Measurements from ENCODE around the gene UGT3A1. TPM values are rescaled to one million over a fixed set of nuclear protein-coding genes. Genes with fewer than 3 reads are reported as not detected.

The UGT3A1 gene
- total and polyA plus RNA-seq, 11 donors: not detected

DNA sequence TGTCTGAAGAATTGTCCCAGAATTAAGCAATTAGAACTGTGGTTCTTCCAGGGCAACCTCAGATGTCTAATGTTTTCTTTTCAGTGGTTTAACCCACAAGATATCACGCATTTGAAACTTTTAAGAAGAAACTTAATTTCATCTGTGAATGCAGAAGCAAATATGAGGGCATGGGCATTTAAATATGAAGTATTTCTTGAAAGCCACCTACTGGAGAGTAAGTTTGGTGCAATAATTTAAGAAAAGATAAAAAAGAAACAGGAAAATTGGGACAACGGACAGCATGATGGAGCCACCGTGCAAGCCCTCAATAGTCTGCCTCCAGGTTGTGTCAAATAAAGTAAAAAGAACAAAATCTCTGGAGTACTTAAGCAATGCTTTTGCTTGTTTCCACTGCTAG, 51.6 kb downstream of the UGT3A1 start:
- WGBS, 4 donors: 69 to 79% (median 71%) methylated on average over 3 of the region's 3 CpGs
- Histone ChIP-seq H3K4me3 (no peak overlapping the region), H3K36me3 (no peaks in the 10 kb centered on the region), H3K4me1 (no peaks in the 10 kb centered on the region), H3K27ac (no peak overlapping the region), H3K27me3 (peaks cover 0 to 12% (median 0%) of the 10 kb centered on the region in 9 donors), H3K9me3 (no peaks in the 10 kb centered on the region)
- ATAC-seq (no peak), DNase-seq (no peak)
- intact Hi-C loops (cut with DNase I): no loop called here
- TF ChIP-seq POLR2A (IDR thresholded peaks at IDR 0.05): no peak
- TF ChIP-seq, protein P1, sequence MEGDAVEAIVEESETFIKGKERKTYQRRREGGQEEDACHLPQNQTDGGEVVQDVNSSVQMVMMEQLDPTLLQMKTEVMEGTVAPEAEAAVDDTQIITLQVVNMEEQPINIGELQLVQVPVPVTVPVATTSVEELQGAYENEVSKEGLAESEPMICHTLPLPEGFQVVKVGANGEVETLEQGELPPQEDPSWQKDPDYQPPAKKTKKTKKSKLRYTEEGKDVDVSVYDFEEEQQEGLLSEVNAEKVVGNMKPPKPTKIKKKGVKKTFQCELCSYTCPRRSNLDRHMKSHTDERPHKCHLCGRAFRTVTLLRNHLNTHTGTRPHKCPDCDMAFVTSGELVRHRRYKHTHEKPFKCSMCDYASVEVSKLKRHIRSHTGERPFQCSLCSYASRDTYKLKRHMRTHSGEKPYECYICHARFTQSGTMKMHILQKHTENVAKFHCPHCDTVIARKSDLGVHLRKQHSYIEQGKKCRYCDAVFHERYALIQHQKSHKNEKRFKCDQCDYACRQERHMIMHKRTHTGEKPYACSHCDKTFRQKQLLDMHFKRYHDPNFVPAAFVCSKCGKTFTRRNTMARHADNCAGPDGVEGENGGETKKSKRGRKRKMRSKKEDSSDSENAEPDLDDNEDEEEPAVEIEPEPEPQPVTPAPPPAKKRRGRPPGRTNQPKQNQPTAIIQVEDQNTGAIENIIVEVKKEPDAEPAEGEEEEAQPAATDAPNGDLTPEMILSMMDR (IDR thresholded peaks at IDR 0.05): no peak

DNA sequence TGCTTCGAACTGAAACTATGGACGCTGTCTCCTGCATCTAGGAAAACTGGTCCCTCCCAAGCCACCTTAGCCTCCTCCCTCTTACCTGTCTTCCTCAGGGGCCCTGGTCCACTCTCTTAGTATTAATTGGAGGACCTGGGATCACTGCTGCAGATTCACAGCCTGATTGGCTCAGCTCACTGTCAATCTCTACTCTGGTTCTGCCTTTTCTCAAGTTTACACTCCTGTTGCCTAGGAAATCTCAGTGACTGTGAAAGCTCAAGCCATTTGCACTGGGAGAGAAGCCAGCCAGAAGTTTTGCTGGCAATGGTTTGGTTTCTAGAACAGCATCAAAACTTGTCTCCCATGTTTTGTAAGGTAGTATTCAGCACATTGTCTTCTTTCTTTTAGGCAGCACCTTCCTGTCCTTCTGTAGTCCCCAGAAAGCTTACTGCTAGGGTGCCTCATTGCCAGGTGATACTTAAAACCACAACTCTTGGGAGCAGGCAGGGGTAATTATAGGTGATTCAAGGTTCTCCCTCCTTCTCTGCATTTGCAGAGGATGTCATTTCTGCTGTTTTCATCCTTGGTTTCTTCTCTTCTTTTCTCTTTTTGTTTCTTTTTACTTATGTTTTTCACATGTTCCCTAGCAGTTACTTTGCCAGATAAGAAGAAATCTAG, 52.5 kb downstream of the UGT3A1 start, which contains the start of gene CAPSL:
Gene CAPSL (minus strand): TSS at position 55 of the 660 bp plus-strand sequence. CDS start 17,502 bp downstream, outside the sequence.
- 37 to 45% (median 42%) methylated on average over 2 of the region's 2 CpGs for WGBS, 4 donors
- ATAC-seq: no peak
- H3K36me3 ChIP-seq: no peaks in the 10 kb centered on the region

DNA sequence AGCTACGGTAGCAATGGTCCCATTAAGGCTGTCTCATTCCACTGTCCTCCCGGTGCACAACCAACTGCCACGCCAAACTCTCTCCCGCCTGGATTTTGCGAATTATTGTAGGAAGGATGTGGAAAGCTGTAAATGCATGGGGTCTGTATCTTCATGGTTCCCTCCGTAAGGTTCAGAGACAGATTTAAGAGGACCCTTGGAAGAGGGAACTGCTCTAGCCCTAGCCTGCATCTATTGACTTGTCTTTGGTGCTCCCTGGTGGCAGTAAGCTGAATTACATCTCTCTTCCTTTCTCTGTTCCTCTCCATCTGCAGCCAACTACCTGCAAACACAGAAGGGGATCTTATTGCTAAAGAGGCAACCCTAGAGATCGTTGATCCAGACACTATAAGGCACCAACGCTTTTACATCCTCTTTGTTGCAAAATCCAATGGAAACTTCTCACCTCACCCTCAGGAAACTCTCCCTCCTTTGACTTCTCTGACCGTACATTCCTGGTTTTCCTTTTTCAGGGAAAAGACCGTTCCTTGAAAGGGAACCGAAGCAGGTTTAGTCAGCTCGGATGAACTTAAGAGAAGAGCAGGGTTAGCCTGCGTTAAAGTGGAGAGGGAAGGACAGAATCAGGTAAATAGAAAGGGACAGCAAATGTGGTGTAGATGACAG, 64.7 kb downstream of the UGT3A1 start:
- DNase-seq: peak in 1 of 5 donors; percentile 10
- WGBS, 4 donors: 34 to 41% (median 37%) methylated on average over 12 to 13 of the region's 13 CpGs
- H3K27me3 ChIP-seq: peaks cover 0 to 58% (median 15%) of the 10 kb centered on the region in 9 donors
- no peak overlapping the region for H3K27ac ChIP-seq
- ATAC-seq: peak in 3 of 4 donors; percentile 71 to 77 (median 74)
- peak overlapping the region in 1 of 12 donors; percentile 5 for H3K4me3 ChIP-seq
- peaks cover 0 to 13% (median 0%) of the 10 kb centered on the region in 12 donors for H3K4me1 ChIP-seq
- no peaks in the 10 kb centered on the region for H3K9me3 ChIP-seq
- no peak for TF ChIP-seq POLR2A (IDR thresholded peaks at IDR 0.05)
- TF ChIP-seq, protein P1 (IDR thresholded peaks at IDR 0.05): peak; percentile 71 to 92 (median 81)
- H3K36me3 ChIP-seq: no peaks in the 10 kb centered on the region
- intact Hi-C loops (cut with DNase I): loop anchor here (1.0 to 10.0 kb wide), 16 partner anchors 149 to 1442 kb away; partner anchors contain the start of gene SPEF2 (in 9 of the 10)

More for the DNA sequence above, 52.5 kb downstream of the UGT3A1 start, which contains the start of gene CAPSL:
- Histone ChIP-seq H3K27ac (no peak within 1 kb of the TSS), H3K27me3 (peaks cover 0 to 12% (median 0%) of the 10 kb centered on the region in 9 donors), H3K4me3 (no peak within 1 kb of the TSS), H3K4me1 (no peaks in the 10 kb centered on the region), H3K9me3 (no peaks in the 10 kb centered on the region)
- no peak for TF ChIP-seq POLR2A (IDR thresholded peaks at IDR 0.05)
- TF ChIP-seq, protein P1 (IDR thresholded peaks at IDR 0.05): no peak
- peak in 1 of 5 donors; percentile 20 for DNase-seq
- intact Hi-C loops (cut with DNase I): no loop called here

Data from heart left ventricle (tissue), 16 donors.